Spleen (tissue), 11 donors: Measurements from ENCODE around the gene RNF128. TPM values are rescaled to one million over a fixed set of nuclear protein-coding genes. Genes with fewer than 3 reads are reported as not detected.

Source experiments
- DNase-seq: peaks from one replicate; pipeline ENCODE4 v3.0.0-alpha.2; 2020
- H3K27ac ChIP-seq, 8 donors: fragments of 200-600 bp; sonication (generic) in 7 of 8; 1 replicate in 4 of 8; 2 replicates in 4 of 8; pipeline versions ENCODE4 v1.5.0 to v1.8.0; 2016 to 2021; ENCODE audit warnings: inconsistent platforms in 4 of 8, mild to moderate bottlenecking in 4 of 8, moderate library complexity in 1 of 8
- H3K27me3 ChIP-seq, 7 donors: fragments of 200-600 bp; sonication (generic) in 6 of 7; replicated peaks in 1 of 7; 1 replicate in 4 of 7; 2 replicates in 3 of 7; pipeline versions ENCODE4 v1.5.0 to v1.8.0; 2016 to 2021; ENCODE audit warnings: inconsistent platforms in 3 of 7, mild to moderate bottlenecking in 1 of 7
- H3K36me3 ChIP-seq, 6 donors: fragments of 200-600 bp; sonication (generic) in 5 of 6; 1 replicate in 4 of 6; 2 replicates in 2 of 6; pipeline versions ENCODE4 v1.5.0 to v1.8.0; 2016 to 2021; ENCODE audit warnings: inconsistent platforms in 2 of 6
- H3K4me1 ChIP-seq, 6 donors: fragments of 200-600 bp; sonication (generic) in 5 of 6; 1 replicate in 3 of 6; 2 replicates in 3 of 6; pipeline versions ENCODE4 v1.5.0 to v1.8.0; 2016 to 2021; ENCODE audit warnings: inconsistent platforms in 3 of 6
- H3K4me3 ChIP-seq, 8 donors: fragments of 200-600 bp; sonication (generic) in 7 of 8; 1 replicate in 4 of 8; 2 replicates in 4 of 8; pipeline versions ENCODE4 v1.5.0 to v1.8.0; 2016 to 2021; ENCODE audit warnings: inconsistent platforms in 4 of 8, mild to moderate bottlenecking in 4 of 8, moderate library complexity in 2 of 8
- H3K9me3 ChIP-seq, 8 donors: fragments of 200-600 bp; sonication (generic) in 7 of 8; 1 replicate in 4 of 8; 2 replicates in 4 of 8; pipeline versions ENCODE4 v1.5.0 to v1.8.0; 2016 to 2021; ENCODE audit warnings: inconsistent platforms in 4 of 8
- POLR2A ChIP-seq, 3 donors: fragments of 450-650 bp; IDR thresholded peaks; one replicate each; pipeline ENCODE4 v1.5.1; 2017; ENCODE audit warnings: antibody characterized with exemption in 3 of 3, mild to moderate bottlenecking in 1 of 3
- POLR2AphosphoS5 ChIP-seq, 3 donors: sonication (generic); formaldehyde crosslinking; IDR thresholded peaks; one replicate each; pipeline ENCODE4 v1.5.1; 2017; ENCODE audit warnings: antibody characterized with exemption in 3 of 3
- WGBS, 5 donors: extraction: QIAGEN DNeasy Blood & Tissue Kit in 3 of 5; methylation state at CpG; one replicate each; pipeline versions ENCODE4 v1.1.5 to v1.1.7; 2013 to 2018; 5-methylcytosine and 5-hydroxymethylcytosine counted together
- intact Hi-C: fragments of 100-400 bp; cut with DNase I; formaldehyde crosslinking; loops from one replicate; pipeline ENCODE4 v1.15.0; 2023; ENCODE audit warnings: low total_unique reads
- polyA plus RNA-seq, 3 donors: library from polyadenylated mRNA; stranded (reverse); fragments of 200-250 nt; gene quantifications; one replicate each; pipeline ENCODE4 v1.2.1, GENCODE V29; 2013
- total RNA-seq, 7 donors: library from RNA; depleted of rRNA in 3 of 7; stranded (reverse); fragments of >200 nt in 3 of 7; fragmentation: NEBNext Ultra II Directional in 4 of 7; extraction: Animal tissue kit (Norgen Biotek cat#: 25700) in 4 of 7; gene quantifications; one replicate each; pipeline versions ENCODE4 v1.1.0 to v1.2.1, GENCODE V29; 2016 to 2021
- TF ChIP-seq, protein P1 (sequence below), 11 experiments: fragments of 200-600 bp in 7 of 11; fragments of 450-650 bp in 4 of 11; sonication (generic) in 4 of 11; IDR thresholded peaks in 8 of 11; conservative IDR thresholded peaks in 3 of 11; 1 replicate in 7 of 11; 2 replicates in 4 of 11; pipeline versions ENCODE4 v1.4.0 to v1.8.0; 2016 to 2021; ENCODE audit warnings: antibody characterized with exemption in 11 of 11, inconsistent platforms in 4 of 11, mild to moderate bottlenecking in 1 of 11
- donor health status: healthy with polysubstance abuse.
- donor health status: DM: no; HTN: no; CAD: no; lungs with moderate emphysema.
- donor health status: DM: no; HTN: no; CAD: no.
- donor health status: Bipolar disorder and iron deficiency.
- donor health status: healthy.
- donor health status: DM: no; HTN: no; CAD: no.
- donor health status: DM: yes; HTN: yes; CAD: no.

Gene RNF128
- total and polyA plus RNA-seq, 10 donors: 0.10 to 0.60 TPM; not detected in 8

DNA sequence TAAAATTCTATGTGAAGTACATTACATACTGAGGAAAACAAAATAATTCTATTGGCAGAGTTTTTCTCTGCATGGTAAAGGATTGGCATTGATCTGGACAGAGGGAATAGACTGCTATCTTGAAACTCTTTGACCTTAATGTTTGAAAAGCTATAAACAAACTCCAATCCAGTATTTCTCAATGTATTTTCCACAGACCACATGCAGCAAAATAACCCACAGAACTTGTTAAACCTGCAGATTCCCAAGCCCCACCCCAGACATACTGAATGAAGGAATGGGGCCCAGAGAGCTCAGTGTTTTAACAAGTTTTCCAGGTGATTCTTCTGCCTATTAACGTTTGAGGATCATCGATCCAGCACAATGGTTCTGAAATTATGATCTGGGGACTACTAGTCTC lies 15.7 kb downstream of the RNF128 start:
- WGBS, 5 donors: 70 to 89% (median 81%) methylated on average over 2 of the region's 2 CpGs
- no peaks in the 10 kb centered on the region for H3K9me3 ChIP-seq
- TF ChIP-seq, protein P1, sequence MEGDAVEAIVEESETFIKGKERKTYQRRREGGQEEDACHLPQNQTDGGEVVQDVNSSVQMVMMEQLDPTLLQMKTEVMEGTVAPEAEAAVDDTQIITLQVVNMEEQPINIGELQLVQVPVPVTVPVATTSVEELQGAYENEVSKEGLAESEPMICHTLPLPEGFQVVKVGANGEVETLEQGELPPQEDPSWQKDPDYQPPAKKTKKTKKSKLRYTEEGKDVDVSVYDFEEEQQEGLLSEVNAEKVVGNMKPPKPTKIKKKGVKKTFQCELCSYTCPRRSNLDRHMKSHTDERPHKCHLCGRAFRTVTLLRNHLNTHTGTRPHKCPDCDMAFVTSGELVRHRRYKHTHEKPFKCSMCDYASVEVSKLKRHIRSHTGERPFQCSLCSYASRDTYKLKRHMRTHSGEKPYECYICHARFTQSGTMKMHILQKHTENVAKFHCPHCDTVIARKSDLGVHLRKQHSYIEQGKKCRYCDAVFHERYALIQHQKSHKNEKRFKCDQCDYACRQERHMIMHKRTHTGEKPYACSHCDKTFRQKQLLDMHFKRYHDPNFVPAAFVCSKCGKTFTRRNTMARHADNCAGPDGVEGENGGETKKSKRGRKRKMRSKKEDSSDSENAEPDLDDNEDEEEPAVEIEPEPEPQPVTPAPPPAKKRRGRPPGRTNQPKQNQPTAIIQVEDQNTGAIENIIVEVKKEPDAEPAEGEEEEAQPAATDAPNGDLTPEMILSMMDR (IDR thresholded peaks at IDR 0.05 in 8 of 11, conservative IDR thresholded peaks at IDR 0.05 in 3 of 11): no peak
- no peak for TF ChIP-seq POLR2A (IDR thresholded peaks at IDR 0.05)
- no peak overlapping the region for H3K4me3 ChIP-seq
- no peak for DNase-seq
- no peaks in the 10 kb centered on the region for H3K36me3 ChIP-seq
- no peak overlapping the region for H3K27ac ChIP-seq
- intact Hi-C loops: no loop called here
- H3K27me3 ChIP-seq: peaks cover 0 to 7% (median 0%) of the 10 kb centered on the region in 7 donors
- no peaks in the 10 kb centered on the region for H3K4me1 ChIP-seq

DNA sequence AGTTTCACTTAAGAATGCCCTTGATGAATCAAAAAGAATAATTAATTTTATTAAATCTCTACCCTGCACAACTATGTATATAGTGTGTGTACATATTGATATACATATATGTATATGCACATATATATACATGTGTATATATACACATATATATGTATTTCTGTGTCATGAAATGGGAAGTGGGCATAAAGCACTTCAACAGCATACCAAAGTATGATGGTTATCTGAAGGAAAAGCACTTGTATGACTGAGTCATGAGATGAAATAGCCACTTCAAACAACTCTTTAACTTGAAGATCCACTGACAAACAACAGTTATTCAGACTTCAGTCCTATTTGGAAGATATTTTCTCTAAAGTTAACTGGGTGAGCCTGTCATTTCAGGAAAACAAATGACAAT lies 16.3 kb downstream of the RNF128 start:
- intact Hi-C loops: no loop called here
- TF ChIP-seq POLR2A (IDR thresholded peaks at IDR 0.05): no peak
- TF ChIP-seq, protein P1 (IDR thresholded peaks at IDR 0.05 in 8 of 11, conservative IDR thresholded peaks at IDR 0.05 in 3 of 11): no peak
- TF ChIP-seq POLR2AphosphoS5 (IDR thresholded peaks at IDR 0.05): no peak
- Histone ChIP-seq H3K27ac (no peak overlapping the region), H3K36me3 (no peaks in the 10 kb centered on the region), H3K27me3 (peaks cover 0 to 7% (median 0%) of the 10 kb centered on the region in 7 donors), H3K9me3 (peaks cover 0 to under 1% (median 0%) of the 10 kb centered on the region in 8 donors), H3K4me1 (no peaks in the 10 kb centered on the region), H3K4me3 (no peak overlapping the region)
- no peak for DNase-seq

DNA sequence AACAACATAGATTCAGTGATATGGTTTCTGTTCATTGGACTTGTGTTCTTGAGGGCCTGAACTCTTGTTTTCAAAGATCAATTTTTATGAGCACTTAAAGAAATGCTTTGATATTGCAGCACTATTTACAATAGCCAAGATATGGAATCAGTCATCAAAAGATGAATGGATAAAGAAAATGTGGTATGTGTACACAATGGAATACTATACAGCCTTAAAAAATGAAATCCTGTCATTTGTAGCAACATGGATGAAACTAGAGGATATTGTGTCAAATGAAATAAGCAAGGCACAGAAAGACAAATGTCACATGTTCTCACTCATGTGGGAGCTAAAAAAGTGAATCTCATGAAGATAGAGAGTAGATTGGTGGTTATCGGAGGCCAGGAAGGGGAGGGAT lies 21.9 kb downstream of the RNF128 start:
- H3K4me1 ChIP-seq: no peaks in the 10 kb centered on the region
- H3K27ac ChIP-seq: no peak overlapping the region
- intact Hi-C loops: no loop called here
- H3K36me3 ChIP-seq: no peaks in the 10 kb centered on the region
- H3K4me3 ChIP-seq: no peak overlapping the region
- no peak for DNase-seq
- WGBS, 5 donors: 78 to 100% (median 97%) methylated on average over 1 of the region's 1 CpG
- peaks cover 0 to 9% (median 3%) of the 10 kb centered on the region in 8 donors for H3K9me3 ChIP-seq
- peaks cover 0 to 15% (median 0%) of the 10 kb centered on the region in 7 donors for H3K27me3 ChIP-seq
- TF ChIP-seq, protein P1 (IDR thresholded peaks at IDR 0.05 in 8 of 11, conservative IDR thresholded peaks at IDR 0.05 in 3 of 11): no peak
- no peak for TF ChIP-seq POLR2AphosphoS5 (IDR thresholded peaks at IDR 0.05)
- no peak for TF ChIP-seq POLR2A (IDR thresholded peaks at IDR 0.05)

DNA sequence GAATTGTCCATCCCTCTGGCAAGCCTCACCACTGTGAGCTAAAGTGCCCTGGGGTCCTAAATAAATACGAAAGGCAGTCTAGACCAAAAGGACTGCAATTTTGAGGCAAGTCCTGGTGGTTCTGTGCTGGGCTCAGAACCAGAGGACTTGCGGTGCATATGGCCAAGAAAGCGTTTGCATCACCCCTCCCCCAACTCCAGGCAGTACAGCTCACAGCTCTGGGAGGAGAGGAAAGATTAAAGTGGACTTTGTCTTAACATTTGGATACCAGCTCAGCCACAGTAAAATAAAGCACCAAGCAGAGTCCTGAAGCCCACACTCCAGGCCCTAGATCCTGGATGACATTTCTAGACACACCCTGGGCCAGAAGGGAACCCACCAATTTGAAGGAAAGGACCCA lies 24.9 kb downstream of the RNF128 start:
- no peak overlapping the region for H3K27ac ChIP-seq
- no peaks in the 10 kb centered on the region for H3K4me1 ChIP-seq
- 71 to 77% (median 74%) methylated on average over 1 to 3 of the region's 3 CpGs for WGBS, 5 donors
- no peak for DNase-seq
- H3K27me3 ChIP-seq: peaks cover 0 to 14% (median 0%) of the 10 kb centered on the region in 7 donors
- H3K9me3 ChIP-seq: peaks cover 0 to 9% (median 3%) of the 10 kb centered on the region in 8 donors
- H3K36me3 ChIP-seq: no peaks in the 10 kb centered on the region
- TF ChIP-seq, protein P1 (IDR thresholded peaks at IDR 0.05 in 8 of 11, conservative IDR thresholded peaks at IDR 0.05 in 3 of 11): no peak
- TF ChIP-seq POLR2AphosphoS5 (IDR thresholded peaks at IDR 0.05) (no peak), POLR2A (IDR thresholded peaks at IDR 0.05) (no peak)
- intact Hi-C loops: no loop called here
- no peak overlapping the region for H3K4me3 ChIP-seq
